ENCODE data around the gene ACAP1. TPM values are rescaled to one million over a fixed set of nuclear protein-coding genes. Genes with fewer than 3 reads are reported as not detected.

ACAP1 gene
- total RNA-seq, 1 experiment from 2014 or later: 10.9 TPM

GRCh38 chr17:7370853-7371252, 34.5 kb downstream of the ACAP1 start:
- DNase-seq: no peak
- Histone ChIP-seq H3F3A (ENCODE audit: insufficient read depth, low read depth) (no peaks in the 10 kb centered on the region), H3K4me1 (replicated peaks; ENCODE audit: insufficient read depth) (no peaks in the 10 kb centered on the region), H3K27me3 (ENCODE audit: insufficient read depth, low read depth) (no peaks in the 10 kb centered on the region), H3K4me3 (no peak overlapping the region), H3K9me2 (ENCODE audit: insufficient read depth) (no peaks in the 10 kb centered on the region), H3K27ac (no peak overlapping the region), H3K36me3 (ENCODE audit: low read depth) (no peaks in the 10 kb centered on the region), H4K20me1 (ENCODE audit: insufficient read depth) (no peaks in the 10 kb centered on the region), H3K9me3 (ENCODE audit: insufficient read depth, low read depth) (no peaks in the 10 kb centered on the region), H3K4me2 (no peak overlapping the region), H3K79me2 (ENCODE audit: low read depth) (no peaks in the 10 kb centered on the region), H2AFZ (no peak overlapping the region)
- no TSS peak for BruUV-seq (replicated peaks)
- TF ChIP-seq EZH2 (IDR thresholded peaks at IDR 0.05; ENCODE audit: low read depth): no peak
- TF ChIP-seq, protein P1, sequence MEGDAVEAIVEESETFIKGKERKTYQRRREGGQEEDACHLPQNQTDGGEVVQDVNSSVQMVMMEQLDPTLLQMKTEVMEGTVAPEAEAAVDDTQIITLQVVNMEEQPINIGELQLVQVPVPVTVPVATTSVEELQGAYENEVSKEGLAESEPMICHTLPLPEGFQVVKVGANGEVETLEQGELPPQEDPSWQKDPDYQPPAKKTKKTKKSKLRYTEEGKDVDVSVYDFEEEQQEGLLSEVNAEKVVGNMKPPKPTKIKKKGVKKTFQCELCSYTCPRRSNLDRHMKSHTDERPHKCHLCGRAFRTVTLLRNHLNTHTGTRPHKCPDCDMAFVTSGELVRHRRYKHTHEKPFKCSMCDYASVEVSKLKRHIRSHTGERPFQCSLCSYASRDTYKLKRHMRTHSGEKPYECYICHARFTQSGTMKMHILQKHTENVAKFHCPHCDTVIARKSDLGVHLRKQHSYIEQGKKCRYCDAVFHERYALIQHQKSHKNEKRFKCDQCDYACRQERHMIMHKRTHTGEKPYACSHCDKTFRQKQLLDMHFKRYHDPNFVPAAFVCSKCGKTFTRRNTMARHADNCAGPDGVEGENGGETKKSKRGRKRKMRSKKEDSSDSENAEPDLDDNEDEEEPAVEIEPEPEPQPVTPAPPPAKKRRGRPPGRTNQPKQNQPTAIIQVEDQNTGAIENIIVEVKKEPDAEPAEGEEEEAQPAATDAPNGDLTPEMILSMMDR (conservative IDR thresholded peaks at IDR 0.05): no peak
- CTCF ChIA-PET: interaction anchor here (0.6 to 0.7 kb wide), 2 partner anchors 33 to 72 kb away, joined by 3 to 6 read pairs; partner anchors contain the start of gene TMEM256
- POLR2A ChIA-PET (ENCODE audit: unreplicated experiment): interaction anchor here (0.6 kb wide), 1 partner anchor 23 kb away, joined by 11 read pairs; no protein-coding TSS in a partner anchor
- intact Hi-C loops (cut with micrococcal nuclease; ENCODE audit: unreplicated experiment): no loop called here

DNA sequence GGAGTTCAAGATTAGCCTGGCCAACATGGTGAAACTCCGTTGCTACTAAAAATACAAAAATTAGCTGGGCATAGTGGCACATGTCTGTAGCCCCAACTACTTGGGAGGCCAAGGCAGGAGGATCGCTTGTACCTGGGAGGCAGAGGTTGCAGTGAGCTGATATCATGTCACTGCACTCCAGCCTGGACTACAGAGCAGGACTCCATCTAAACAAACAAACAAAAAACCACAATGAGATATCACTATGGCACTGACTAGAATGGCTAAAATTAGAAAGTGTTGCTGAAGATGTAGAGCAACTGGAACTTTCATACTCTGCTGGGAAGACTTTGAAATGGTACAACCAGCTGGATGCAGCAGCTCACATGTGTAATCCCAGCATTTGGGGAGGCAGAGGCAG, 38.0 kb downstream of the ACAP1 start:
- Histone ChIP-seq H3K4me2 (no peak overlapping the region), H2AFZ (no peak overlapping the region), H3K36me3 (ENCODE audit: low read depth) (no peaks in the 10 kb centered on the region), H3K4me3 (no peak overlapping the region), H3K27me3 (ENCODE audit: insufficient read depth, low read depth) (no peaks in the 10 kb centered on the region), H3F3A (ENCODE audit: insufficient read depth, low read depth) (no peaks in the 10 kb centered on the region), H3K9me2 (ENCODE audit: insufficient read depth) (no peaks in the 10 kb centered on the region), H3K27ac (no peak overlapping the region), H4K20me1 (ENCODE audit: insufficient read depth) (no peaks in the 10 kb centered on the region), H3K4me1 (replicated peaks; ENCODE audit: insufficient read depth) (no peaks in the 10 kb centered on the region), H3K79me2 (ENCODE audit: low read depth) (no peaks in the 10 kb centered on the region), H3K9me3 (ENCODE audit: insufficient read depth, low read depth) (no peaks in the 10 kb centered on the region)
- TF ChIP-seq, protein P1 (conservative IDR thresholded peaks at IDR 0.05): no peak
- no peak for TF ChIP-seq EZH2 (IDR thresholded peaks at IDR 0.05; ENCODE audit: low read depth)
- intact Hi-C loops (cut with micrococcal nuclease; ENCODE audit: unreplicated experiment): no loop called here
- ChIA-PET CTCF (interaction anchor here (0.6 kb wide), 1 partner anchor 197 kb away, joined by 5 read pairs; no protein-coding TSS in a partner anchor), POLR2A (ENCODE audit: unreplicated experiment) (no interaction called here)
- no peak for DNase-seq
- BruUV-seq (replicated peaks): no TSS peak

DNA sequence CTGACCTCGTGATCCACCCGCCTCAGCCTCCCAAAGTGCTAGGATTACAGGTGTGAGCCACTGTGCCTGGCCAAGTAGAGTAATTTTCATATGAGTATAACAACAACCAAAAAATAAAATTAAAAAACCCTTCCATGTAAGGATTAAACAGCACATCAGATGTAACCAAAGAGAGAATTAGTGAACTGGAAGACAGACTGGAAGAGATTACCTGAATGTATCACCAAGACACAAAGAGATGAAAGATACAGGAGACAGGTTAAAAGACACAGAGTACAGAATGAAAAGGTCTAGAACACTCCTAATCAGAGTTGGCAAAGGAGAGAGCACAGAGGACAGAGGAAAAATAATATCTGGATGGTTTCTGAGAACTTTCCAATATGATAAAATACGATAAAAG, 42.8 kb downstream of the ACAP1 start:
- BruUV-seq (replicated peaks): no TSS peak
- CTCF ChIA-PET: no interaction called here

More for the DNA sequence above, 42.8 kb downstream of the ACAP1 start:
- no peaks in the 10 kb centered on the region for H4K20me1 ChIP-seq (ENCODE audit: insufficient read depth)
- no peak overlapping the region for H3K4me2 ChIP-seq
- no peaks in the 10 kb centered on the region for H3F3A ChIP-seq (ENCODE audit: insufficient read depth, low read depth)
- H3K79me2 ChIP-seq (ENCODE audit: low read depth): 0 out of 2 replicates have a peak, but pooled peaks cover 4% of the 10 kb centered on the region
- intact Hi-C loops (cut with micrococcal nuclease; ENCODE audit: unreplicated experiment): no loop called here
- no peak overlapping the region for H3K4me3 ChIP-seq
- no peak overlapping the region for H3K27ac ChIP-seq
- DNase-seq: no peak
- TF ChIP-seq EZH2 (IDR thresholded peaks at IDR 0.05; ENCODE audit: low read depth): no peak
- TF ChIP-seq, protein P1 (conservative IDR thresholded peaks at IDR 0.05): no peak
- no peak overlapping the region for H2AFZ ChIP-seq
- no peaks in the 10 kb centered on the region for H3K9me3 ChIP-seq (ENCODE audit: insufficient read depth, low read depth)
- no peaks in the 10 kb centered on the region for H3K9me2 ChIP-seq (ENCODE audit: insufficient read depth)
- no peaks in the 10 kb centered on the region for H3K4me1 ChIP-seq (replicated peaks; ENCODE audit: insufficient read depth)
- no peaks in the 10 kb centered on the region for H3K36me3 ChIP-seq (ENCODE audit: low read depth)
- POLR2A ChIA-PET (ENCODE audit: unreplicated experiment): no interaction called here
- H3K27me3 ChIP-seq (ENCODE audit: insufficient read depth, low read depth): no peaks in the 10 kb centered on the region

Data from PC-9 (cell line).